Measurements from ENCODE around the gene NFS1. TPM values are rescaled to one million over a fixed set of nuclear protein-coding genes. Genes with fewer than 3 reads are reported as not detected.
A peak's percentile ranks its signal among the peaks of the same experiment; 100 is the strongest.
"Not testable (repeated sequence)": the region's sequence is repeated elsewhere in the genome, so short reads cannot be mapped to it uniquely, and the experiment has no call there.

NFS1 gene
- total and polyA plus RNA-seq, 12 donors: 29.5 to 69.0 (median 57.1) TPM

DNA sequence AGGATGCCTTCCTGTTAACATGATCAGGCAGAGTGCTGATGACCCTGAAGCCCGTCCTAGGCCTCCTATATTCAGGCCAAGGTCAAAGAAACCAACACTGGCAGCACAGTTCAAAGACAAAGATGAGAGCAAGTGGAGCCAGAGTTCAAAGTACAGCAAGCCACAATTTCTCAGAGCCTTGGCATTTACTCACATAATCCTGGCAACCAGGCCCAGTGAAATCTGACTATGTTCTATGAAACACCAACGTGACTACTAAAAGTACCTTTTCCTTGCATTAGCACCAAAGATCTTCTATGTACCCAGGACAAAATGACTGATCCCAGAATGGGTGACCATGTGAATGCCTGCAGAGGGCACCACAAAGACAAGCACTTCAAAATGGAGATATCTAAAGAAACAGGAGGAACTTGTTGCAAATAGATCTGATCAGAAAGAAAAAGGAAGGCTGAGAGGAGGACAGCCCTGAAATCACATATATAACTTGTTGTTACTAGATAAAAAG is 3.9 kb downstream of the NFS1 start:
- ATAC-seq (no peak), DNase-seq (no peak)
- Histone ChIP-seq H3K27me3 (no peaks in the 10 kb centered on the region), H3K9me3 (no peaks in the 10 kb centered on the region), H3K4me3 (no peak overlapping the region), H3K27ac (no peak overlapping the region), H3K36me3 (peaks cover 0 to 69% (median 32%) of the 10 kb centered on the region in 9 donors), H3K4me1 (peaks cover 5 to 24% (median 18%) of the 10 kb centered on the region in 9 donors)
- 80 to 81% methylated on average over 2 of the region's 2 CpGs for WGBS, 2 donors
- intact Hi-C loops (cut with DNase I): loop anchor here in 4 of 10 donors (5.0 to 10.0 kb wide), 6 partner anchors 37 to 230 kb away; partner anchors contain the start of gene SPAG4 (in 1 of the 4)
- TF ChIP-seq, protein P1, sequence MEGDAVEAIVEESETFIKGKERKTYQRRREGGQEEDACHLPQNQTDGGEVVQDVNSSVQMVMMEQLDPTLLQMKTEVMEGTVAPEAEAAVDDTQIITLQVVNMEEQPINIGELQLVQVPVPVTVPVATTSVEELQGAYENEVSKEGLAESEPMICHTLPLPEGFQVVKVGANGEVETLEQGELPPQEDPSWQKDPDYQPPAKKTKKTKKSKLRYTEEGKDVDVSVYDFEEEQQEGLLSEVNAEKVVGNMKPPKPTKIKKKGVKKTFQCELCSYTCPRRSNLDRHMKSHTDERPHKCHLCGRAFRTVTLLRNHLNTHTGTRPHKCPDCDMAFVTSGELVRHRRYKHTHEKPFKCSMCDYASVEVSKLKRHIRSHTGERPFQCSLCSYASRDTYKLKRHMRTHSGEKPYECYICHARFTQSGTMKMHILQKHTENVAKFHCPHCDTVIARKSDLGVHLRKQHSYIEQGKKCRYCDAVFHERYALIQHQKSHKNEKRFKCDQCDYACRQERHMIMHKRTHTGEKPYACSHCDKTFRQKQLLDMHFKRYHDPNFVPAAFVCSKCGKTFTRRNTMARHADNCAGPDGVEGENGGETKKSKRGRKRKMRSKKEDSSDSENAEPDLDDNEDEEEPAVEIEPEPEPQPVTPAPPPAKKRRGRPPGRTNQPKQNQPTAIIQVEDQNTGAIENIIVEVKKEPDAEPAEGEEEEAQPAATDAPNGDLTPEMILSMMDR (IDR thresholded peaks at IDR 0.05): no peak

DNA sequence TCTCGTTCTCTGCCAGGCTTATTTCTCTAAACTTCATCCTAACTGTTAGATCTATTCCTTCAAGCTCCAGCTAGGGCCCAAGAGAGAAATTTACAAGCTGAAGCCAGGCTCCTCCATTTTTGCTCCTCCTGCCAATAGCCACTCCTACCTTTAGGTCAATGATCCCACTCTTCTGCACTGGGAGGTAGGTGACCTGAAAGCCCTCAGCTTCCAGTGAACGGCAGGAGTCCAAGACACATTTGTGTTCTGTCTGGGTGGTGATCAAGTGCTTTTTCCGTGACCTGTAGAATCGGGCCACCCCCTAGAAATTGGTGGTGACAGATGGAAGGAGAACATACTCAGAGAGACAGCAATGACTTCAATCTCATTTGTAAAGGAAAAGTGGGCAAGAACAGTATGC is 8.9 kb downstream of the NFS1 start:
- DNase-seq: no peak
- TF ChIP-seq, protein P1 (IDR thresholded peaks at IDR 0.05): no peak
- H3K4me3 ChIP-seq: no peak overlapping the region
- intact Hi-C loops (cut with DNase I): loop anchor here in 4 of 10 donors (5.0 to 10.0 kb wide), 4 partner anchors 75 to 225 kb away; partner anchors contain the start of gene SPAG4 (in 1 of the 4)
- no peak overlapping the region for H3K27ac ChIP-seq
- H3K36me3 ChIP-seq: peaks cover 0 to 100% (median 44%) of the 10 kb centered on the region in 9 donors
- H3K4me1 ChIP-seq: no peaks in the 10 kb centered on the region
- no peaks in the 10 kb centered on the region for H3K9me3 ChIP-seq
- no peaks in the 10 kb centered on the region for H3K27me3 ChIP-seq
- 57 to 77% methylated on average over 4 of the region's 4 CpGs for WGBS, 2 donors
- no peak for ATAC-seq

DNA sequence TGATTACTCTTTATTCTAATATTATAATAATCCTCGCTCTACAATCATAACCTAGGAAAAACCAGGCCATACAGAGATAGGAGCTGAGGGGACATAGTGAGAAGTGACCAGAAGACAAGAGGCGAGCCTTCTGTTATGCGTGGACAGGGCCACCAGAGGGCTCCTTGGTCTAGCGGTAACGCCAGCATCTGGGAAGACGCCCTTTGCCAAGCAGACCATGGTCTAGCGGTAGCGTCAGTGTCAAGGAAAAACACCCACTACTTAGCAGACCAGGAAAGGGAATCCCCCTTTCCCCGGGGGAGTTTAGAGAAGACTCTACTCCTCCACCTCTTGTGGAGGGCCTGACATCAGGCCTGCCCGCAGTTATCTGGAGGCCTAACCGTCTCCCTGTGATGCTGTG is 12.3 kb downstream of the NFS1 start:
- H3K4me3 ChIP-seq; H3K4me1 ChIP-seq; DNase-seq; H3K27ac ChIP-seq; H3K9me3 ChIP-seq; intact Hi-C loops (cut with DNase I); H3K27me3 ChIP-seq; ATAC-seq: not testable (repeated sequence)
- H3K36me3 ChIP-seq: peaks cover 0 to 96% (median 28%) of the 10 kb centered on the region in 9 donors
- 90% methylated on average over 11 of the region's 11 CpGs for WGBS, 2 donors
- TF ChIP-seq, protein P1 (IDR thresholded peaks at IDR 0.05): peak in 5 of 9 donors; percentile 12 to 25 (median 18)

DNA sequence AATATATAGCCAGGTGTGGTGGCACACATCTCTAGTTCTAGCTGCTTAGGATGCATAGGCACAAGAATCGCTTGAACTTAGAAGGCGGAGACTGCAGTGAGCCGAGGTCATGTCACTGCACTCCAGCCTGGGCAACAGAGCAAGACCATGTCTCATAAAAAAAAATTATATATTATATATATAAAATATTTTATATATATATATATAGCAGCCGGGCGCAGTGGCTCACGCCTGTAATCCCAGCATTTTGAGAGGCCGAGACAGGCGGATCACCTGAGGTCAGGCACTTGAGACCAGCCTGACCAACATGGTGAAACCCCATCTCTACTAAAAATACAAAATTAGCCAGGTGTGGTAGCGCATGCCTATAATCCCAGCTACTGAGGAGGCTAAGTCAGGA is 13.8 kb downstream of the NFS1 start:
- H3K4me3 ChIP-seq; H3K27me3 ChIP-seq; H3K9me3 ChIP-seq; H3K27ac ChIP-seq; ATAC-seq; H3K4me1 ChIP-seq; DNase-seq; intact Hi-C loops (cut with DNase I): not testable (repeated sequence)
- WGBS, 2 donors: 96% methylated on average over 9 of the region's 9 CpGs
- peaks cover 0 to 96% (median 29%) of the 10 kb centered on the region in 9 donors for H3K36me3 ChIP-seq

DNA sequence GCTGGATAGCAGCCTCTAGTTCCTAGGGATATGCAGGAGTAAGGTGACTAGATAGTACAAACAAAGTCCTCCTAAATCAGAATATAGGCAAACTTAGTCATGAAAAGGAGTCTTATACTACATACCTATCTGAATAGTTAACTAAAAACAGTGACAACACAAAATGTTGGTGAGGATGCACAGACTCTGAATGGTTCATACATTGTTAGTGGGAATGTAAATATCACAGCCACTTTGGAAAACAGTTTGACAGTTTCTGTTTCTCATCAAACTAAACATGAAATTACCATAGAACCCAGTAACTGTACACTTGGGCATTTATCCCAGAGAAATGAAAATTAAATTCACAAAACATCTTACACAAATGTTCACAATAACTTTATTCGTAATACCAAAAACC is 17.2 kb downstream of the NFS1 start:
- no peaks in the 10 kb centered on the region for H3K9me3 ChIP-seq
- peaks cover 0 to 11% (median 0%) of the 10 kb centered on the region in 9 donors for H3K4me1 ChIP-seq
- DNase-seq (no peak), ATAC-seq (no peak)
- TF ChIP-seq, protein P1 (IDR thresholded peaks at IDR 0.05): no peak
- no peaks in the 10 kb centered on the region for H3K27me3 ChIP-seq
- H3K27ac ChIP-seq: no peak overlapping the region
- no peak overlapping the region for H3K4me3 ChIP-seq
- peaks cover 0 to 96% (median 19%) of the 10 kb centered on the region in 9 donors for H3K36me3 ChIP-seq
- WGBS, 2 donors: 99 to 100% methylated on average over 1 of the region's 1 CpG
- intact Hi-C loops (cut with DNase I): no loop called here
